HEK293 (cell line): ENCODE data around the gene ZNF660.
"Not testable (repeated sequence)": the region's sequence is repeated elsewhere in the genome, so short reads cannot be mapped to it uniquely, and the experiment has no call there.

ENCODE experiments used
- CTCF ChIA-PET: fragments of 350-600 bp; formaldehyde crosslinking; extraction: SDS; loops from one replicate; lab custom pipeline; 2021; ENCODE audit warnings: antibody characterized with exemption; lab: Yijun Ruan, JAX
- POLR2A ChIA-PET: fragments of 300-600 bp; formaldehyde crosslinking; extraction: SDS; loops from one replicate; lab custom pipeline; 2020; ENCODE audit warnings: antibody characterized with exemption, inconsistent platforms; lab: Yijun Ruan, JAX
- H3K27ac ChIP-seq: fragments of 200-500 bp; sonication (Bioruptor generic); 2 replicates; pipeline ENCODE4 v1.5.1; 2014; ENCODE audit warnings: low read depth, low read length, control low read depth, inconsistent platforms; ENCODE audit errors: extremely low read depth
- H3K36me3 ChIP-seq, 2 experiments: fragments of 200-500 bp in 1 of 2; sonication (Bioruptor generic) in 1 of 2; 1 replicate in 1 of 2; 2 replicates in 1 of 2; pipeline ENCODE4 v1.5.1; 2014 to 2017; ENCODE audit warnings: inconsistent platforms in 2 of 2, low read length in 2 of 2; ENCODE audit not compliant: control insufficient read depth in 2 of 2, insufficient read depth in 1 of 2
- H3K4me1 ChIP-seq: fragments of 200-500 bp; sonication (Bioruptor generic); 2 replicates; pipeline ENCODE4 v1.5.1; 2014; ENCODE audit warnings: mild to moderate bottlenecking, low read length, inconsistent platforms; ENCODE audit not compliant: control insufficient read depth, insufficient read depth
- H3K4me3 ChIP-seq: 2 replicates; pipeline ENCODE4 v1.5.1; 2011; ENCODE audit warnings: low read depth, mild to moderate bottlenecking, control low read depth, low read length, moderate library complexity
- H3K9me3 ChIP-seq: fragments of 200-500 bp; sonication (Bioruptor generic); 2 replicates; pipeline ENCODE4 v1.5.1; 2014; ENCODE audit warnings: low read depth, low read length, inconsistent platforms; ENCODE audit not compliant: control insufficient read depth, insufficient read depth
- SALL2 ChIP-seq: fragments of 450-650 bp; formaldehyde crosslinking; IDR thresholded peaks from 2 replicates; pipeline ENCODE4 v1.5.0; 2017; ENCODE audit warnings: missing biosample characterization, mild to moderate bottlenecking, missing genetic modification characterization, borderline replicate concordance
- ZBTB20 ChIP-seq: fragments of 450-650 bp; formaldehyde crosslinking; IDR thresholded peaks from 2 replicates; pipeline ENCODE4 v1.5.1; 2016; ENCODE audit warnings: missing biosample characterization, missing genetic modification characterization
- ZEB2 ChIP-seq: fragments of 450-650 bp; formaldehyde crosslinking; IDR thresholded peaks from 2 replicates; pipeline ENCODE4 v1.5.1; 2016; ENCODE audit warnings: missing biosample characterization, missing genetic modification characterization
- ZNF133 ChIP-seq: fragments of 450-650 bp; formaldehyde crosslinking; IDR thresholded peaks from 2 replicates; pipeline ENCODE4 v1.5.1; 2016; ENCODE audit warnings: missing biosample characterization, missing genetic modification characterization
- ZNF211 ChIP-seq: fragments of 450-650 bp; formaldehyde crosslinking; IDR thresholded peaks from 2 replicates; pipeline ENCODE4 v1.5.1; 2016; ENCODE audit warnings: low read depth, missing biosample characterization, missing genetic modification characterization
- ZNF341 ChIP-seq: fragments of 450-650 bp; formaldehyde crosslinking; IDR thresholded peaks from 2 replicates; pipeline ENCODE4; 2016; ENCODE audit warnings: low read depth, missing biosample characterization, missing genetic modification characterization
- ZNF473 ChIP-seq: fragments of 450-650 bp; formaldehyde crosslinking; IDR thresholded peaks from 2 replicates; pipeline ENCODE4 v1.5.1; 2017; ENCODE audit warnings: missing biosample characterization, missing genetic modification characterization
- ZNF501 ChIP-seq: fragments of 450-650 bp; formaldehyde crosslinking; IDR thresholded peaks from 2 replicates; pipeline ENCODE4 v1.5.1; 2016; ENCODE audit warnings: missing biosample characterization, missing genetic modification characterization
- ZNF529 ChIP-seq: fragments of 450-650 bp; formaldehyde crosslinking; IDR thresholded peaks from 2 replicates; pipeline ENCODE4 v1.5.1; 2017; ENCODE audit warnings: missing genetic modification characterization, missing biosample characterization; ENCODE audit not compliant: insufficient replicate concordance
- ZNF560 ChIP-seq: fragments of 450-650 bp; formaldehyde crosslinking; IDR thresholded peaks from 2 replicates; pipeline ENCODE4 v1.5.1; 2017; ENCODE audit warnings: missing biosample characterization, missing genetic modification characterization, borderline replicate concordance
- ZNF561 ChIP-seq: fragments of 450-650 bp; IDR thresholded peaks from 2 replicates; pipeline ENCODE4 v1.5.1; 2018; ENCODE audit warnings: missing biosample characterization, missing genetic modification characterization, borderline replicate concordance
- ZNF670 ChIP-seq: fragments of 450-650 bp; formaldehyde crosslinking; IDR thresholded peaks from 2 replicates; pipeline ENCODE4 v1.5.1; 2016; ENCODE audit warnings: missing biosample characterization, missing genetic modification characterization, low read depth
- ZNF707 ChIP-seq: fragments of 450-650 bp; formaldehyde crosslinking; IDR thresholded peaks from 2 replicates; pipeline ENCODE4 v1.5.1; 2016; ENCODE audit warnings: missing biosample characterization, missing genetic modification characterization
- ZSCAN30 ChIP-seq: fragments of 450-650 bp; IDR thresholded peaks from 2 replicates; pipeline ENCODE4 v1.5.1; 2018; ENCODE audit warnings: missing biosample characterization, mild to moderate bottlenecking, missing genetic modification characterization, moderate library complexity

The ZNF660 gene

DNA sequence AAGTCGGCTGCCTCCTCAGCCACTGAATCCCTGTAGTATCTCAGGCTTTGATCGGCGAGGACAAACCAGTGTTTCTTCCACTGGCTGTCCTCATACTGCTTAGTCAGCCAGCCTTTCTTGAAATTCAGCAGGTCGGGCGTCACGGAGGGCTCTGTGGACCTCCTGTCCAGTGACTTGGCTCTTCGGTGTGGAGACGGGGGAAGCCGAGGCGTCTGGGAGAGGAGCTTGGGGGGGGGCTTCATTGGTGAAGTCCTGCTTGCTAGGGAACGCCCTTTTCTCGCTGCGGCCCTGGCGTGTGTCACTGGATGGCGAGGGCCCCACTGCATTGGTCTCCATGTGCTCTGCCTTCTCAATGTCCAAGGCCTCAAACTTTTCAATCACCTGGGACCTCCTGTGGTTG is 5.0 kb upstream of the ZNF660 start:
- H3K36me3 ChIP-seq, POLR2A ChIA-PET, H3K4me1 ChIP-seq, CTCF ChIA-PET, H3K4me3 ChIP-seq, H3K27ac ChIP-seq, H3K9me3 ChIP-seq: not testable (repeated sequence)

DNA sequence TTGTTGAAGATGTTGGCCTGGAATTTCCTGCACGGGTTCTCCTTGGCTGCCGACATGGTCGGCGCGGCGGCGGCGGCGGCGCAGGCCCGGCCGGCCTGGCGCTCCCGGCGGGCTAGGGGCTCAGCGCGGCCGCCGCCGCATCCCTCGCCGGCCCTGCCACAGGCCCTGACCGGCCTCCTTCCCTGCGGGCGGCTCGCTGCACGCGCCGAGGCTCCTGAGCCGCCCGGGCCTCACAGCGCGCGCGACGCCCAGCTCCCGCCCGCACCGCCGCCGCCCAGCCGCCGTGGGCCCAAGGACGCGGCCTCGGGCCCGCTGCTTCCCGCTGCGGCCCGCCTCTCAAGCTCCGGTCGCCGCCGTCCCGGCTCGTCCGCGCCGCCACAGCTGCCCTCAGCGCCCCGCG is 3.8 kb upstream of the ZNF660 start:
- CTCF ChIA-PET, H3K27ac ChIP-seq, H3K9me3 ChIP-seq, H3K4me1 ChIP-seq, H3K4me3 ChIP-seq, H3K36me3 ChIP-seq, POLR2A ChIA-PET: not testable (repeated sequence)

DNA sequence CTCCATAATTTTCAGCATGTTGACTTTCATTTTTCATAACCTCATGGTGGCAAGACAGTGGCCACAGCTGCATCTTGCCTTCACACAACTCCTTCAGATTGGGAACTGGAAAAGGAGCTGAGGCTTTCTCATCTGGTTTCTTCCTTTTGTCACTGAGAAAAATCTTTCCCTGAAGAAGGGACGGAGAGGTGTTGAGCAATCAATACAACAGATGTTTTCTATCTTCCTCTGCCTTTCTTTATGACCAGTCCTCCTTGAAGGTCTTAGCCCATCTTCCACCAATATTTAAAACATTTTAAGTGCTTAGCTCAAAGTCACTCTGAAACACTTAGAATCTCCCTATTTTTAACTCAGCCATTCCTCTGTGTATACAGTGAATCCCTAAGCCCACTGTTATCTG is 11.9 kb downstream of the ZNF660 start:
- H3K4me1 ChIP-seq, result no peaks in the 10 kb centered on the region
- no peaks in the 10 kb centered on the region for H3K36me3 ChIP-seq
- ChIA-PET POLR2A (no interaction called here), CTCF (no interaction called here)
- no peak overlapping the region for H3K4me3 ChIP-seq
- no peak for TF ChIP-seq ZNF341
- TF ChIP-seq ZNF560 (tag by site-specific recombination), result no peak
- TF ChIP-seq ZBTB20 (tag by site-specific recombination), result no peak
- TF ChIP-seq ZSCAN30 (tag by site-specific recombination), result no peak
- TF ChIP-seq ZNF529 (tag by site-specific recombination), result no peak
- TF ChIP-seq SALL2 (tag by site-specific recombination), result no peak
- TF ChIP-seq ZNF211, result no peak
- TF ChIP-seq ZNF133 (tag by site-specific recombination), result no peak
- TF ChIP-seq ZNF501 (tag by site-specific recombination), result no peak
- H3K27ac ChIP-seq, result no peak overlapping the region
- no peaks in the 10 kb centered on the region for H3K9me3 ChIP-seq

DNA sequence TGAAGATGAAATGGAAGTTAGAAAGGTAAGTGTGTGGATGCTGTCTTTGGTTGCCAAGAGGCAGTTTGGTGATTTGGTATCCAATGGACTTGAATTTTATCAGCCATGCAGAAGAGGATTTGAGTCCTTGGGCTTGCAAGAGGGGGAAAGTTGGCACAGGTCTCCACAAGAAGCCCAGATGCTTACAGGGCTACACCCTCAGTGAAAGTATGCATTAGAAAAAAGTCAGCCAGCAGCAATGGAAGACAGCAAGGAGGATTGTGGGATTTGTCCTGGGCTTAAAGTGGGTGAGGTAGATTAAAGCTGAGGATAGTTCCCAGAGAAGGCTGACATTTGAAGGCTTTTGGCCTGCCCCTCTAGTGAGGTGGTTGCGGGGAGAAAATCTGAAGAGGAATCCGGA is 17.0 kb downstream of the ZNF660 start:
- no peak overlapping the region for H3K4me3 ChIP-seq
- H3K27ac ChIP-seq, result no peak overlapping the region
- TF ChIP-seq ZEB2 (tag by site-specific recombination) (no peak), ZNF473 (tag by site-specific recombination) (no peak), ZNF670 (no peak), ZNF707 (tag by site-specific recombination) (no peak)
- POLR2A ChIA-PET, result no interaction called here
- no peaks in the 10 kb centered on the region for H3K4me1 ChIP-seq
- CTCF ChIA-PET, result no interaction called here
- H3K36me3 ChIP-seq, result no peaks in the 10 kb centered on the region
- H3K9me3 ChIP-seq, result no peaks in the 10 kb centered on the region

DNA sequence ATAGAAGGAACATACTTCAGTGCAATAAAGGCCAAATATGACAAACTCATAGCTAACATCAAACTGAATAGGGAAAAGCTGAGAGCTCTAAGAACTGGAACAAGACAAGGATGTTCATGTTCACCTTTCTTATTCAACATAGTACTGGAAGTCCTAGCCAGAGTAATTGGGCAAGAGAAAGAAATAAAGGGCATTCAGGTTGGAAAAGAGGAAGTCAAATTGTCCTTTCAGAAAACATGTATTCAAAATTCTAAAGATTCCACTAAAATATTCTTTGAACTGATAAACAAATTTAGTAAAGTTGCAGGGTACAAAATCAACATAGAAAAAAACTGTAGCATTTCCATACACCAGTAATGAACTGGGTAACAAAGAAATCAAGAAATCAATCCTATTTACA is 27.9 kb downstream of the ZNF660 start:
- no peaks in the 10 kb centered on the region for H3K36me3 ChIP-seq
- H3K27ac ChIP-seq, result no peak overlapping the region
- H3K4me3 ChIP-seq, result no peak overlapping the region
- no peak for TF ChIP-seq ZNF561
- no peaks in the 10 kb centered on the region for H3K9me3 ChIP-seq
- no peaks in the 10 kb centered on the region for H3K4me1 ChIP-seq
- ChIA-PET CTCF (interaction anchor here (0.6 kb wide), 1 partner anchor 1465 kb away, joined by 3 read pairs; no protein-coding TSS in a partner anchor), POLR2A (no interaction called here)
